Gastroesophageal sphincter (tissue), 4 donors: Measurements from ENCODE around the gene DNAJC10. TPM values are rescaled to one million over a fixed set of nuclear protein-coding genes. Genes with fewer than 3 reads are reported as not detected.
"Not testable (repeated sequence)": the region's sequence is repeated elsewhere in the genome, so short reads cannot be mapped to it uniquely, and the experiment has no call there.

ENCODE experiments used
- ATAC-seq: fragments of 150-250 bp; one replicate; pipeline ENCODE4 v1.9.1; 2016; ENCODE audit warnings: mild to moderate bottlenecking, moderate library complexity
- H3K27ac ChIP-seq, 4 donors: fragments of 200-600 bp; sonication (generic) in 3 of 4; 1 replicate in 3 of 4; 2 replicates in 1 of 4; pipeline ENCODE4 v1.5.1; 2016 to 2019
- H3K27me3 ChIP-seq: fragments of 200-600 bp; sonication (generic); one replicate; pipeline ENCODE4 v1.5.1; 2019
- H3K36me3 ChIP-seq, 2 donors: fragments of 200-600 bp; sonication (generic); one replicate each; pipeline ENCODE4 v1.5.1; 2019; ENCODE audit warnings: control low read depth in 1 of 2
- H3K4me1 ChIP-seq, 3 donors: fragments of 200-600 bp; sonication (generic); 1 replicate in 2 of 3; 2 replicates in 1 of 3; pipeline ENCODE4 v1.5.1; 2016 to 2019; ENCODE audit warnings: control low read depth in 2 of 3
- H3K4me3 ChIP-seq, 2 donors: fragments of 200-600 bp; sonication (generic); one replicate each; pipeline ENCODE4 v1.5.1; 2019; ENCODE audit warnings: mild to moderate bottlenecking in 1 of 2, moderate library complexity in 1 of 2
- H3K9me3 ChIP-seq, 3 donors: fragments of 200-600 bp; sonication (generic); one replicate each; pipeline ENCODE4 v1.5.1; 2017 to 2019; ENCODE audit warnings: control low read depth in 2 of 3
- CTCF ChIP-seq, 4 experiments: fragments of 200-600 bp in 2 of 4; fragments of 450-650 bp in 2 of 4; sonication (generic) in 1 of 4; IDR thresholded peaks; one replicate each; pipeline ENCODE4 v1.5.1; 2017 to 2019; ENCODE audit warnings: antibody characterized with exemption in 4 of 4, mild to moderate bottlenecking in 2 of 4, moderate library complexity in 2 of 4
- EP300 ChIP-seq: sonication (generic); formaldehyde crosslinking; IDR thresholded peaks from one replicate; pipeline ENCODE4 v1.6.1; 2017; ENCODE audit warnings: antibody characterized with exemption, mild to moderate bottlenecking
- POLR2A ChIP-seq, 2 donors: fragments of 450-650 bp; IDR thresholded peaks; one replicate each; pipeline ENCODE4 v1.6.1; 2017; ENCODE audit warnings: antibody characterized with exemption in 2 of 2, mild to moderate bottlenecking in 2 of 2, moderate library complexity in 1 of 2
- POLR2AphosphoS5 ChIP-seq: sonication (generic); formaldehyde crosslinking; IDR thresholded peaks from one replicate; pipeline ENCODE4 v1.6.1; 2017; ENCODE audit warnings: antibody characterized with exemption
- WGBS, 2 donors: methylation state at CpG; one replicate each; pipeline ENCODE4 v1.1.5; 2018; ENCODE audit warnings: low coverage in 1 of 2; 5-methylcytosine and 5-hydroxymethylcytosine counted together
- total RNA-seq, 4 donors: library from RNA; depleted of rRNA; stranded (reverse); fragments of >200 nt; gene quantifications; one replicate each; pipeline ENCODE4 v1.1.0, GENCODE V29; 2016

Gene DNAJC10
- total RNA-seq, 4 donors from 2014 or later, result 46.1 to 77.2 (median 54.0) TPM

DNA sequence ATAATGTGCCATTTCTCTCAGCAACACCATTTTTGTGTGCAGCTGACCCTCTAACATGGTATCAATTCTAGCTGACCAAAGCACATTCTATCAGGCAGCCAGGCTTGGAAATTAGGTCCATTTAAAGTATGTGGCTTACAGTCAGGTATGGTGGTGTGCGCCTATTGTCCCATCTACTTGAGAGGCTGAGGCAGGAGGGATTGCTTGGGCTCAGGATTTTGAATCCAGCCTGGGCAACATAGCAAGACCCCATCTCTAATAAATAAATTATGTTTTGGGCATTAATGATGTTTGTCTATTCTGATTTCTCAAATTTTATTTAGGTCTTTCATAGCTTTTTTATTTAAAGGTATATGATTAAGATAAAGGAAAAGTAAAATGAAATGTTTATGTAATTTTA, 63.3 kb downstream of the DNAJC10 start:
- Histone ChIP-seq H3K27ac (no peak overlapping the region), H3K27me3 (no peaks in the 10 kb centered on the region), H3K4me3 (no peak overlapping the region), H3K9me3 (no peaks in the 10 kb centered on the region), H3K4me1 (peaks cover 0 to under 1% (median 0%) of the 10 kb centered on the region in 3 donors), H3K36me3 (peaks cover 0 to 40% of the 10 kb centered on the region in 2 donors)
- no peak for ATAC-seq
- 100% methylated on average over 1 of the region's 1 CpG; no CpG with 5 or more reads in 1 of the 2 donors for WGBS, 2 donors
- TF ChIP-seq POLR2A (IDR thresholded peaks at IDR 0.05) (no peak), CTCF (IDR thresholded peaks at IDR 0.05) (no peak), EP300 (no peak), POLR2AphosphoS5 (no peak)

- ATAC-seq, H3K4me3 ChIP-seq, H3K27ac ChIP-seq, H3K27me3 ChIP-seq, H3K9me3 ChIP-seq, H3K4me1 ChIP-seq: not testable (repeated sequence)
- peaks cover 0 to 29% of the 10 kb centered on the region in 2 donors for H3K36me3 ChIP-seq
- WGBS, 2 donors, result 97% methylated on average over 7 of the region's 8 CpGs
These were observed 65.0 kb downstream of the DNAJC10 start for GRCh38 chr2:182781099-182781498.

DNA sequence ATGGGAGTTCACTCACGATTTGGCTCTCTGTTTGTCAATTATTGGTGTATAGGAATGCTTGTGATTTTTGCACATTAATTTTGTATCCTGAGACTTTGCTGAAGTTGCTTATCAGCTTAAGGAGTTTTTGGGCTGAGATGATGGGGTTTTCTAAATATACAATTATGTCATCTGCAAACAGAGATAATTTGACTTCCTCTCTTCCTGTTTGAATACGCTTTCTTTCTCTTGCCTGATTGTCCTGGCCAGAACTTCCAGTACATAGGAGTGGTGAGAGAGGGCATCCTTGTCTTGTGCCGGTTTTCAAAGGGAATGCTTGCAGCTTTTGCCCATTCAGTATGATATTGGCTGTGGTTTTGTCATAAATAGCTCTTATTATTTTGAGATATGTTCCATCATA, 66.6 kb downstream of the DNAJC10 start:
- H3K9me3 ChIP-seq, H3K27me3 ChIP-seq, H3K27ac ChIP-seq, H3K4me1 ChIP-seq, ATAC-seq, H3K4me3 ChIP-seq: not testable (repeated sequence)
- WGBS, 2 donors, result 56 to 76% methylated on average over 3 of the region's 3 CpGs
- H3K36me3 ChIP-seq, result peaks cover 0 to 20% of the 10 kb centered on the region in 2 donors

DNA sequence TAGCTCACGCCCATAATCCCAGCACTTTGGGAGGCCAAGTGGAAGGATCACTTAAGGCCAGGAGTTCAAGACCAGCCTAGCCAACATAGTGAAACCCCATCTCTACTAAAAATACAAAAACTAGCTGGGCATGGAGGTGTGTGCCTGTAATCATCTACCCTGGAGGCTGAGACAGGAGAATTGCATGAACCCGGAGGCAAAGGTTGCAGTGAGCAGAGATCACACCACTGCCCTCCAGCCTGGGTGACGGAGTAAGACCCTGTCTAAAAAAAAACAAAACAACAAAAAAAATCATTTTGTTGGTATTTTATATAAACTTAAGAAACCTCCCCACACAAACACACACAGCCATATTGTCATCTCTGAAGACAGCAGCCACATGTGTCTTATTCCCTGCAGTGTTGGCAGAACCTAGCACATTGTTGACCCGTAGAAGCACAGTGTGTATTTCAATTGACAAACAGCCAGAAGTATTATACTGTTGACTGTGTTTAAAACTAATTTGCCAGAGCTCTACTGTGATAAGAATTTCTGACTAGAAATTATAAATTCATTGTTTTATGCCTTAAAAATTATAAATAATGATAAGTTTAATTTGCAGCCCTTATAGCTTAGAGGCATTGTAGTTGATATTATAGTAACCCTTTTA, 68.1 kb downstream of the DNAJC10 start:
- WGBS, 2 donors, result 75 to 87% methylated on average over 1 to 4 of the region's 4 CpGs
- peaks cover 0 to 9% (median 0%) of the 10 kb centered on the region in 3 donors for H3K4me1 ChIP-seq
- no peak overlapping the region for H3K27ac ChIP-seq
- no peaks in the 10 kb centered on the region for H3K9me3 ChIP-seq
- ATAC-seq, result no peak
- H3K27me3 ChIP-seq, result no peaks in the 10 kb centered on the region
- TF ChIP-seq POLR2A (IDR thresholded peaks at IDR 0.05) (no peak), POLR2AphosphoS5 (no peak), CTCF (IDR thresholded peaks at IDR 0.05) (no peak), EP300 (no peak)
- no peak overlapping the region for H3K4me3 ChIP-seq
- peaks cover 0 to 12% of the 10 kb centered on the region in 2 donors for H3K36me3 ChIP-seq

- Histone ChIP-seq H3K4me3 (no peak overlapping the region), H3K27me3 (no peaks in the 10 kb centered on the region), H3K27ac (no peak overlapping the region), H3K4me1 (peaks cover 0 to 9% (median 0%) of the 10 kb centered on the region in 3 donors), H3K36me3 (peaks cover 0 to 12% of the 10 kb centered on the region in 2 donors), H3K9me3 (no peaks in the 10 kb centered on the region)
- no peak for TF ChIP-seq POLR2A (IDR thresholded peaks at IDR 0.05)
- TF ChIP-seq CTCF (IDR thresholded peaks at IDR 0.05), result peak; percentile 53 to 61 (median 60)
- 44 to 80% methylated on average over 1 of the region's 1 CpG for WGBS, 2 donors
- ATAC-seq, result no peak
These were observed 68.7 kb downstream of the DNAJC10 start for GRCh38 chr2:182784777-182785176.

GRCh38 chr2:182792441-182792840, 76.4 kb downstream of the DNAJC10 start:
- Histone ChIP-seq H3K27ac (peak overlapping the region in 3 of 4 donors; percentile 69 to 74 (median 69)), H3K4me3 (no peak overlapping the region), H3K27me3 (no peaks in the 10 kb centered on the region), H3K36me3 (no peaks in the 10 kb centered on the region), H3K9me3 (no peaks in the 10 kb centered on the region), H3K4me1 (peaks cover 3 to 27% (median 8%) of the 10 kb centered on the region in 3 donors)
- no peak for ATAC-seq
- no peak for TF ChIP-seq CTCF (IDR thresholded peaks at IDR 0.05)
- TF ChIP-seq EP300, result no peak
- TF ChIP-seq POLR2AphosphoS5, result no peak
- TF ChIP-seq POLR2A (IDR thresholded peaks at IDR 0.05), result no peak
- 71 to 83% methylated on average over 1 to 2 of the region's 2 CpGs for WGBS, 2 donors
